HUDEP-2 (cell line): ENCODE measurements around the gene SUPT4H1.

Source experiments
- DNase-seq, 76 experiments: peaks; one replicate each; lab custom pipeline; 2025; ENCODE audit not compliant: unreplicated experiment in 76 of 76; lab: John Stamatoyannopoulos, UW

SUPT4H1 gene

GRCh38 chr17:58321571-58322525, 30.2 kb downstream of the SUPT4H1 start:
- DNase-seq = no peak

- no peak for DNase-seq
Measured at GRCh38 chr17:58320570-58321323, 31.3 kb downstream of the SUPT4H1 start.

GRCh38 chr17:58320163-58320558, 31.8 kb downstream of the SUPT4H1 start:
- no peak for DNase-seq

- DNase-seq = no peak
Measured at GRCh38 chr17:58319173-58320162, 32.5 kb downstream of the SUPT4H1 start.

- no peak for DNase-seq
Measured at GRCh38 chr17:58318627-58319172, 33.3 kb downstream of the SUPT4H1 start.

GRCh38 chr17:58318065-58318481, 33.9 kb downstream of the SUPT4H1 start:
- DNase-seq = no peak

- DNase-seq = peak in 47 of 76 experiments; percentile 12 to 74 (median 42)
Measured at GRCh38 chr17:58317421-58318064, 34.5 kb downstream of the SUPT4H1 start.

- no peak for DNase-seq
Measured at GRCh38 chr17:58316260-58316960, 35.6 kb downstream of the SUPT4H1 start.

- DNase-seq = no peak
Measured at GRCh38 chr17:58315750-58316149, 36.3 kb downstream of the SUPT4H1 start.

GRCh38 chr17:58315281-58315711, 36.7 kb downstream of the SUPT4H1 start:
- DNase-seq = no peak

- DNase-seq = no peak
Measured at GRCh38 chr17:58314706-58315015, 37.3 kb downstream of the SUPT4H1 start.

- peak in 1 of 76 experiments; percentile 8 for DNase-seq
Measured at GRCh38 chr17:58313815-58314705, 37.9 kb downstream of the SUPT4H1 start.

GRCh38 chr17:58312829-58313228, 39.2 kb downstream of the SUPT4H1 start:
- DNase-seq = no peak

- no peak for DNase-seq
Measured at GRCh38 chr17:58312021-58312630, 39.9 kb downstream of the SUPT4H1 start.

GRCh38 chr17:58311429-58311894, 40.5 kb downstream of the SUPT4H1 start:
- no peak for DNase-seq

- DNase-seq = no peak
Measured at GRCh38 chr17:58310511-58311428, 41.2 kb downstream of the SUPT4H1 start.

GRCh38 chr17:58309918-58310259, 42.1 kb downstream of the SUPT4H1 start:
- DNase-seq = no peak
